Measurements from ENCODE around the gene RREB1. TPM values are rescaled to one million over a fixed set of nuclear protein-coding genes. Genes with fewer than 3 reads are reported as not detected.

The RREB1 gene
- total RNA-seq, 1 experiment from 2014 or later: 35.8 TPM

- no peaks in the 10 kb centered on the region for H3K79me2 ChIP-seq (ENCODE audit: insufficient read depth, low read length)
- no peak overlapping the region for H2AK5ac ChIP-seq (ENCODE audit: insufficient read length, low read length)
- H3K56ac ChIP-seq (ENCODE audit: insufficient read length, low read depth, low read length): no peak overlapping the region
- no peak overlapping the region for H2BK20ac ChIP-seq (ENCODE audit: low read depth, low read length, poor library complexity, severe bottlenecking)
- WGBS (ENCODE audit: extremely low coverage, insufficient read length, low lambda C conversion rate): no CpG with 5 or more reads among the region's 3 CpGs
- no peaks in the 10 kb centered on the region for H3K9me3 Mint-ChIP-seq
- peaks cover 13 to 16% of the 10 kb centered on the region in 2 experiments for H3K4me1 Mint-ChIP-seq
- H3K4ac ChIP-seq (ENCODE audit: low read depth, low read length): no peak overlapping the region
- H4K8ac ChIP-seq (replicated peaks; ENCODE audit: insufficient read length, low read depth, low read length): no peak overlapping the region
- no peak overlapping the region for H4K5ac ChIP-seq (ENCODE audit: insufficient read length, low read depth, low read length)
- no peak overlapping the region for H3K4me2 ChIP-seq (ENCODE audit: insufficient read depth, insufficient read length, low read length)
- no peak for DNase-seq
- no peaks in the 10 kb centered on the region for H3K27me3 ChIP-seq (ENCODE audit: insufficient read depth, low read length)
- H2BK5ac ChIP-seq (ENCODE audit: insufficient read length, low read length): no peak overlapping the region
- H3T11ph ChIP-seq (ENCODE audit: low read length): no peak overlapping the region
- H3K14ac ChIP-seq (ENCODE audit: insufficient read depth, low read length): no peak overlapping the region
- H3K18ac ChIP-seq (ENCODE audit: insufficient read length, low read depth, low read length): no peak overlapping the region
- H3K27ac ChIP-seq (ENCODE audit: insufficient read length, low read depth, low read length): no peak overlapping the region
- no peak overlapping the region for H3K23ac ChIP-seq (ENCODE audit: insufficient read length, low read depth, low read length)
- H3K23me2 ChIP-seq (ENCODE audit: insufficient read length, low read depth, low read length, poor library complexity, severe bottlenecking): no peaks in the 10 kb centered on the region
- no peak overlapping the region; a peak in 1 of 7 replicates for H3K27ac Mint-ChIP-seq
- no peak overlapping the region for H2BK15ac ChIP-seq (ENCODE audit: low read depth, low read length)
- no peak overlapping the region for H2BK120ac ChIP-seq (ENCODE audit: low read depth, low read length, poor library complexity, severe bottlenecking)
- no peaks in the 10 kb centered on the region for H4K20me1 ChIP-seq (ENCODE audit: control insufficient read depth, insufficient read depth, insufficient read length)
- H2AFZ ChIP-seq (ENCODE audit: low read length): no peak overlapping the region
- H3K36me3 Mint-ChIP-seq (ENCODE audit: insufficient read depth in 1 of 3, low read depth in 3 of 3): peaks cover 2 to 26% (median 10%) of the 10 kb centered on the region in 3 experiments; a peak in 6 of 7 replicates
- no peak for TF ChIP-seq CTCF (conservative IDR thresholded peaks at IDR 0.05)
- no peak overlapping the region for H3K4me3 Mint-ChIP-seq
- H3K27me3 Mint-ChIP-seq (ENCODE audit: low read depth): no peaks in the 10 kb centered on the region
- 0 out of 2 replicates have a peak, but pooled peaks cover 4% of the 10 kb centered on the region for H3K4me1 ChIP-seq (ENCODE audit: insufficient read depth, low read length)
- H3K79me1 ChIP-seq (ENCODE audit: insufficient read depth, low read depth, low read length, poor library complexity, severe bottlenecking): no peaks in the 10 kb centered on the region
- H3K9ac ChIP-seq (ENCODE audit: extremely low read depth, insufficient read length, low read length): no peak overlapping the region
- no peak overlapping the region for H4K91ac ChIP-seq (ENCODE audit: insufficient read length, low read depth, low read length)
- no peaks in the 10 kb centered on the region for H3K9me3 ChIP-seq (ENCODE audit: control insufficient read depth, low read depth, low read length)
- H2BK12ac ChIP-seq (ENCODE audit: insufficient read length, low read depth, low read length): no peak overlapping the region
These were observed 86.9 kb downstream of the RREB1 start for GRCh38 chr6:7194657-7195056.

Measured in H9 (cell line).